GM18873 (cell line): ENCODE results near the gene H6PD.

Experiments
- ATAC-seq: cut with Tn5 transposase; IDR thresholded peaks from one replicate; pipeline ENCODE4 v1.9.1; 2021; ENCODE audit warnings: mild to moderate bottlenecking, moderate library complexity, moderate number of reproducible peaks; ENCODE audit not compliant: unreplicated experiment, low FRiP score

H6PD gene

DNA sequence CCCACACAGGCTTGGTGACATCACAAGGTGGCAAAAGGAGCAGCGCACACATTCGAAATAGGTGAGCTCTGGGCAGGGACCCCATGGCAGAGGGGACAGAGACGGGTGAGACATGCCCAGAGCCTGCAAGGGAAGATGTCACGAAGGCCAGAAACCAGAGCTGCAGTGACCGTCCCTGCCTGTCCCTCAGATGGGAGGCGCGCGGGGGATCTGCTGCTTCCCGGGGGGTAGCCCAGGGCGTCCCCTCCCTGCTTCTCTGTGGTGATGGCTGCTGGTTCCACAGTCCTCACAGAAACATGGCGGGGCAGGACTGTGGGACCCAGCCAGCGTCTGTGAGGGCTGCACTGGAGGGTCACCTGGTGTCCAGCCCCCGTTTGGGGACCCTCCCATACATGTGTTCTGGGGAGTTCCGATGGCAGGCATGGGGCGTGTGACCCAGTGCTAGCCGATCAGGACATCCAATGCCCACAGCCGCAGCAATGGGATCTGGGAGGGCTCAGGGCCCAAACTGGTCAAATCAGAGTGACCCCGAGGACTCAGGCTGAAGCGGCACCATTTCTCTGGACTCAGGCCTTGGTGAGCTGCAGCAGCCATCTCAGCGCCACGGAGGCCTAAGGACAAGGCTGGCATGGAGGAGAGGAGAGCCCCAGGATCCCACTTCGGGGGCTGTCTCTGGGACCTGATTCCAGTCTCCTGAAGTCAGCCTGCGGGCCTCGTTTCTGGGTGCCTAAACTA, 37.5 kb downstream of the H6PD start:
- no peak for ATAC-seq

DNA sequence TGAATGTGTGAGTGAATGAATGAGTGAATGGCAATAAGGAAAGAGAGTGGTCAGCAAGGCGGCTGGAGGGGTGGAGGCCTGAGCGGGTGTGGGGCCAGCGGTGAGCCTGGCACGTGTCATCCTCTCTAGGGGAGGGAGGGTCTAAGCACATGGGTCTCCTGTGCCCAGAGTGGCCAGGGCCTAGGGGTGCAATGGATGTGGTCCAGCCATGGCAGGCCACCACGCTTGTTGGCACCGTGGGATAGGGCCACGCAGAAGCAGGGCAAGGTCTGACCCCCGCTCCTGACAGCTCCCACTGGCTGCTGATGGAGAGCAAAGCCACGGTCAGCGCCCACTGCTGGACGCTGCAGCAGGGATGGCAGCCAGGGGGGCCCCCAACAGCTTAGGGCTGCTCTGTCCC, 38.6 kb downstream of the H6PD start:
- ATAC-seq: no peak

DNA sequence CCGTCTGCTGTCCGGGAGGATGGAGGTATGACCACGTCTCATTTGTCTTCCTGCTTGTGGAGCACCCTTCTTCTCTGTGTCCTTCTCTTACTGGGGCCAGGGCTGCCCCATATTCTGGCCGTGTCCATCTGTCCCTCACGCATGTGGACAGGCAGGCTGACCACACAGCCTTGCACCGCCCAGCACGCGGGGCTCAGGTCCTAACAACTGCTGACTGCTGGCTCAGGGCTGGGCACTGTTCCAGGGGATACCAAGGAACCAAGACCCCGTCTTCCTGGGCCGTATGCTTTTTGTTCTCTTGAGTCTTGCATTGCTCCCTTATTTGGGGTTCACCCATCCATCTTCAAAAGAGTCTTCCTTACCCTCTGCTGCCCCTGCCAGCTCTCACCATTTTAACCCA, 40.6 kb downstream of the H6PD start:
- no peak for ATAC-seq

DNA sequence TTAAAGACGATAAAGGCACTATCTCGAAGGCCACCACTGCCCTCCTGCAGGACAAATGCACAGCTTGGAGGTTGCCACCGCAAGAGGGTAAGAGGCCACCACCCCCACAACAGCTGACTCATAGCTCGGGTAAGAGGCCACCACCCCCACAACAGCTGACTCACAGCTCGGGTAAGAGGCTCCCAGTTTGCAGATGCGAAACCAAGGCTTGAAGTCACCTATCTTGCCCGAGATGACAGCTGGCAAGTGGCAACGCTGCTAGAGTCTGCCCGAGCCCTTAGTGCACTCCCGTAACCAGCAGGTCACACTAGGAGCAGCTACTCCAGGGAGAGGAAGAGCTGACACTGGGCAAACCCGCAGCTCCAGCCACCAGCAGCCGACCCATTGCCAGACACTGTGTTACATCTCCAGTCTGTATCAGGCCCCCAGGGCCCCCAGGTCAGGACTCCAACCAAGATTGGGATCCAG, 41.0 kb downstream of the H6PD start:
- peak; percentile 76 for ATAC-seq

DNA sequence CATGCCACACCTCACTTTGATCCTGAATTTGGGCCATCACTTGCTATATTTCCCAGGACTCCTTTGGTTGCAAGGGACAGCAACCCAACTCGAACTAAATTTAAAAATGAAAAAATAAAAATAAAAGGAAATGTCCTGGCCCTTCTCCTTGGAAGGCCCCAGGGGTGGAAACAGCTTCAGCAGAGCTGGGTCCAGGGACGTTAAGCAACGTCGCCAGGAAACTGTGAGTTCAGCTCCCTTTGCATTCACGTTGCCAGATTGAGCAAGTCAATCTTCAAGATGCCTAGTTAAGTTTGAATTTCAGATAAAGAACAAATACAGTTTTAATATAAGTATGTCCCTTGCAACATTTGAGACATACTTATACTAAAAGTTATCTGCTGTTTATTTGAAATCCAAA, 43.5 kb downstream of the H6PD start:
- no peak for ATAC-seq

DNA sequence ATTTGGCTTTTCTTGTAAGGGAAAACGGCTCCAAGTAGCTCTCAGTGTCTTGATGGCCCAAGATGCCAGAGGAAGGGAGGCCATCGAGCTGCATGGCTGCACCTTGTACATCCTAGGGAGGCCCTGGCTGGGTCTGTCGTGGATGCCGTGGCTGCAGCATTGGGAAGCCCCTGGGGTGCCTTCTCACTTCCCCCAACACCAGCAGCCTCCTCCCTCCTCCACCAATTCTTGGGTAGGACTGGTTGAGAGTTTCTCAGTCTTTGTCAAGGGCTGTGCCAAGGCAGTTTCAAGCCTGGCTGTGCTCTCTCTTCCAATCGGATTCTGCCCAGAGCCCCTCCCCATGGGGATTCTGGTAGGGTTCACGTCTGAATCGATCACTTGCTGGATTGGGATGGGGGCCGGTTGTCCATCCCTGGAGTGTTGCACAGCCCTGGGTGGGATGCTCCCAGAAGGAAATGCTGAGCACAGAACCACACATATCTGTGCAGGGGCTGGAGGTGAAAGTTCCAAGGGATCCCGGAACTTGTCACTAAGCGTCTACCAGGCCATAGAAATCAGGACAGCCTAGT, 44.1 kb downstream of the H6PD start:
- no peak for ATAC-seq

DNA sequence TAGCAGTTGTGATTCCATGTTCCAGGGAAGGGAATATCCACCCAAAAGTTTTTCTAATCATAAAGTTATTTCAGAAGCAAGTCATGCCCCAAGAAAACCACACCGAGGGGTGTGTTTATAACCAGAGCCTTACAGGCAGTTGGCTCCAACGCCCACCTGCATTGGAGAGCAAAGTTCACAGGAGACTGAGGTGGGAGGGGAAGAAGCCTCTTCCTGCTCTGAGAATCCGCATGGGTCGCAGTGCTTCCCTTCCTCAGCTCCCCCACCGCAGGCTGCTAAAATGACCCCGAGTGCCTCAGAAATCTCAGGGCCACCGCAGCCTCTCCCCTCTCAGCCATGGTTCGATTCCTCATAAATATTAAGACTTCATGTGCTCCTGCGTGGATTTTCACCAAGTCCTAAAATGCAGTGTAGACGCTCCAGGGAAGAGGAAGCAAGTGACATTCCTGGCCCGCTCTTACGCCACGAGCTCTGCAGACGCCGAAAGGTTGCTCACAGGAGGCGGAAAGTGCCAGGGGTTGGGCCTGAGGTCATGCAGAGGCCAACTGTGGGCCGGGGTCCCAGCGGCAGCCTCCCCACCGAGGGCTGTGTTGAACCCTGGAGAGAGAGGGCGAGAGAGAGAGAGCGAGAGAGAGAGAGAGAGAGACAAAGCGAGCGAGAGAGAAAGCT, 44.7 kb downstream of the H6PD start:
- no peak for ATAC-seq

DNA sequence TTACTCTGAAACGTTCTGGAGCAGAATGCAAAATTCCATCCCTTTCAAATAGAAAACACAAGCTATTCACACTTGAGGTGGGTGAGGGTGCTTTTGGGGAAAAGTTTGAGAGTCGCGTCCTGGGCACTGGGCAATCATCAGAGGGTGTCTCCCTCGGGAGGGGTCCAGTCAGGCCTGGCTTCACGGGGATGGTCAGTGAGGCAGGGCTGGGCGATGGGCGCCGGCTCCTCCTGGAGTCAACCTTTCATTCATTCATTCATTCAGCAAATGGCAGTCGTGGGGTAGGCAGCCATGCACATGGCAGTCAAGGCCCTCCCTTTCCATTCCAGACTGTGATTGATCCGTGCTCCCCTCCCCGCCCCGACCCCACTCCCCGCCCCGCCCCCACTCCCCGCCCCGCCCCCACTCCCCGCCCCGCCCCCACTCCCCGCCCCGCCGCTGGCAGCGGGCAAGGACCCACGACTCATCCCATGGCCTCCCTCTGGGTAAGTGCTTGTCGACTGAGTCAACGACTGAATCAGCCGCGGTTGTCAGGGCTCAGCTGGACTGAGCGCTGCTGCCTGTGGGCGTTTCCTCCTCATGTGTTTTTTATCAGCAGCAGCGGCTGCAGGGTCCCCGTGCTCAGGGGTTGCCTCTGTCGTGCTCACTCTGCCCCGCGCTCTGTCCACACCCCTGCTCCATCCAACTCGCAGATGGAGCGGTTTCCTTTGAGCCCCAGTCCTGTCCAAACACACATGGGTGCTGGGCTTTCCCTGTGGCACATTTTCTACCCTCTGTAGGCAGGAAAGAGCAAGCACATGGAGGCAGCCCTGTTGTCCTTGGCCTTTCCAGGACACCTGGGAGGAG, 45.7 kb downstream of the H6PD start:
- no peak for ATAC-seq

DNA sequence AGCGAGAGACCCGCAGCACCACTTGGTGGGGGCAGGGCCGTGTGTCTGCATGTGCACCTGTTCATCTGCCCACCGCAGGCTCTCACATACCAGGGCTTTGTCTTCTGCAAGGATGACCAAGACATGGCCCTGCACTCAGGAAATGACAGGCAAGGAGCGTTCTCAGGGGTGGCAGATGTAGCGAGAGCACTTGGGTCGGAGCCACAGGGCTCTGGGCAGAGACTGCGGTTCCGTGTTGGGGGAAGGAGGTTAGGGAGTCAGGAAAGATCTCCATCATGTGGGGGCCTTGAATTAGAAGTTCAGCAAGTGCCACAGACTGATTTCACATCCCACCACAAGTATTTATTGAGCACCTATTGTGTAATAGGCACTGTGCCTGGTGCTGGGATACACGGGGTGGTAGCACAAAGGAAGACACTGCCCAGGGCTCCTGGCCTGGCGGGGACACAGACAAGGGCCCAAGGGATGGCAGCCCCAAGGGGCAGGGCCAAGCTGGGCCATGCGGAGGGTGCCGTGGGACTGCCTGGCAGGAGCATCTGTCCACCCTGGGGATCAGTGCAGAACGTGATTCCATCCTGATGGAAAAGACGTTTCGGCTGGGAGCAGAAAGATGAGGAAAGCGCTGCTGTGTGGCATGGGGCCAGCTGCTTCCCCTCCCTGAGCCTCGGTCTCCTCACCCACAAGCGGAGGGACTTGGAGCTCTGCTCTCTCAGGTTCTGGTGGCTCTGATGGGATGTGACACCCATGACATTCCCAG, 46.7 kb downstream of the H6PD start:
- no peak for ATAC-seq

DNA sequence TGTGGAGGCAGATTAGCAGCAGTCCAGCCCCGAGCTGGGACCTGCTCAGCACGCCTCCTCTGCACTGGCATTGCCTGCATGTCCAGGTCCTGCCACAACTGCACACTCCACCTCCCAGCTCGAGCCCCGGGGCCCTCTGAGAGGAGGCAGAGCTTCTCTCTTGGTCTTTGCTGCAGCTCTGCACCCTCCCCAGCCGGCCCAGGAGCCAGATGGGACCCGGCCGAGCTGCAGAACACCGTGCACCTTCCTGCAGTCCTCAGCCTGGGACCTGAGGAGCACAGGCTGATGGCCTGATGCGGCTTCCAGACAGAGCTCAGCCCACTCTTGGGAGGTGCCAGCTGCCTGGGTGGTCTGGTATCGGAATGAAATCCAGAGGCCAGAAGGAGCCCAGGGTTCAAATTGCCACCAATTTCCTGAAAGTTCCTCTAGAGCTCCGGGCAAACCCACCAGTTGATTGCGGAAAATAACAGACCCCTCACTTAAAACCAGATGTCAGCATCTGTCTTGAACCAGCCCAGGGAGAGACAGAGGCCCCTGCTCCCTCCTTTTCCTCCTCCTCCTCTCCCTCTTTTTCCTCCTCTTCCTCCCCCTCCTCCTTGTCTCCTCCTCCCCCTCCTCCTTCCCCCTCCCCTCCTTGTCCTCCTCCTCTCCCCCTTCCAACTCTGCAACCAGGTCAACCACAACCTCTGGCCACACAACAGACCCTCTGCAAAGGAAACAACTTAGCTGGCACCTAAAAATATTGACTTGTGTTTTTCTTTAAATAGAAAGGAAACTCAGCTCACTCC, 47.5 kb downstream of the H6PD start:
- ATAC-seq: no peak

DNA sequence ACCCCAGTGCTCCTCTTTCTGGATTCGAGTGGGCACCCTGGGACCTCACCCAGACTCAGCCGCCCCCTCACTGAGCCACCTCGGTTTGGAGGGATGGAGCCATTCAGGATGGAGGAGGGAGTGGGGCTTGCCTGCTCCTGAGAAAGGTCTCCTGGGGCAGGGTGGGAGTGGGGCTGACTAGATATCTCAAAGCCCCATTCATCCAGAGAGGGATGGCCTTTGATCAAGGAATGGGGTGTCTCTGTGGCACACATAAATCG, 48.1 kb downstream of the H6PD start:
- no peak for ATAC-seq

DNA sequence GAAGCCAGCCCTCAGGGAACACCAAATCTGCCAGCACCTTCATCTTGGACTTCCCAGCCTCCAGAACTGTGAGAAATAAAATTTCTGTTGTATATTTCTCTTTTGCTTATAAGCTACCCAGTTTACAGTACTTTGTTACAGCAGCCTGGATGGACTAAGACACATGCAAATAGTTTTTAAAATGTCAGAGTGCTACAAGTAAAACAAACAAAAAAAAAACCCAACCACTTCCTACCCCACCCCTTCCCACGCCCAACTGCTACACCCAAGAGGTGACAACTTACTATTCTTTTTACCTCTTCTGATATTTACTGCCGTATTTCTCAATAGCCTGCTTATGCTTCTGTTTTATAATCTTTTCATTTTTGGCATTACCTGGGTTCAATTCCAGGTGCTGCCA, 49.5 kb downstream of the H6PD start:
- no peak for ATAC-seq

DNA sequence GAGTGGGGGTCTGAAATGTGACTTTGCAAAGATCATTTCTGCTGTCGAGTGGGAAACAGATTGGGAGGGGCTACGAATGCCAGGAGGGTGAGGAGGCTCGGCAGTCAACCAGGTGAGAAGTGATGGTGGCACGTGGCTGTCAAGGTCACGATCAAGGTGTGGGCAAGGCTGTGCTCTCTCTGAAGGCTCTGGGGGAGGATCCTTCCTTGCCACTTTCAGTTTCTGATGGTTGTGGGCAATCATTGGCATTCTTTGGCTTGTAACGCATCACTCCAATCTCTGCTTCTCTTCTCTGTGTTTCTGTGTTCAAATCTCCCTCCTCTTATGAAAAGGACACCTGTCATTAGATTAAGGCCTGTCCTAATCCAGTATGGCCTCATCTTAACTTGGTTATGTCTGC, 52.0 kb downstream of the H6PD start:
- no peak for ATAC-seq

DNA sequence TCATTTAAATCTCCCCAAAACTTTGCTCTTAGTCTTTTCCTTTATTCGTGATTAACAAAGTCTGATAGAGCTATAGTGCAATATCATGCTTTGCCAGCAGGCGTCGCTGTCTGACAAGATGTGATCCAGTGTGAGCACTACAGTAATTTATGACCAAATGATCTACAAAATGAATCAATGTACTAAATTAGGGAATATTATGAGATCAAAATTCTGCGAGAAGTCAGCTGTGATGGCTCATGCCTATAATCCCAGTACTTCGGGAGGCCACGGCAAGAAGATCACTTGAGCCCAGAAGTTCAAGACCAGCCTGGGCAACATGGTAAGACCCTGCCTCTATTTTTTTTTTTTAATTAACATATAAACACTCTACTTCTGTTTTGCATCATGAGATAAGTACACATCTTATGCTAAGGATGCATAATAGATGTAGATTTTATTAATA, 54.5 kb downstream of the H6PD start:
- ATAC-seq: no peak

DNA sequence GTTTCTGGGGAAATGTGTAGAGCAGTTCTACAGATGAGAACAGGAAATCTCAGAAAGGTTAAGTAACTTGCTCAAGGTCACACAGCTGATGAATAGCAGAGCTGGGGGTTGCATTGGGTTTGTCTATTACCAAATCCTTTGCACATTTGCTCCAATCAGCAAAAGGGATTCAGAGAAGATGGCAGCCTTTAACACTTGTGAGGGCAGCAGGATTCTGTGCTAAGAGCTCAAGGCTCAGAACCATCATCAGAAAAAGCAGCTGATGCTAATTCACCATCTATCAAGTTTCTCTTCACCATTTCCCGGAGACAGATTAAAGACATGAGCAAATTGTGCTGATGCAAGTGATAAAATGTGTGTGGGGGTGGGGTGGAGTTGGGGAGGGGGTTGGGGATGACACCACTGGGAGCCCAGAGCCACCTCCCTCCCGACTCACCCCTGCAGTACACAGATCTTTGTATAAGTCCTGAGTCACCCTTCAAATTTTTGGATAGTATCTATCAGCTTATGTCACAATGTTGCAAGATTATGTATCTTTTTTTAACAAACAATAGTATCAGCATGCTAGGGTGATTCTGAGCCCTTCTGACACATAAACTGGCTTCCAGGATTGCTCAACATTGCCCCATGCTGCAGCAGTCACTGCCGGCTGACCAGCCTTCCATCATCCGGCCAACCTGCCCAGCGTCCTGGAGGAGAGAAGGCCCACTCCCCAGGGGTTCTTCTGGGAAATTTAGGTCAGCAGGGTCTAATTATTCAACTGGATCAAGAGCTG, 55.3 kb downstream of the H6PD start:
- no peak for ATAC-seq

DNA sequence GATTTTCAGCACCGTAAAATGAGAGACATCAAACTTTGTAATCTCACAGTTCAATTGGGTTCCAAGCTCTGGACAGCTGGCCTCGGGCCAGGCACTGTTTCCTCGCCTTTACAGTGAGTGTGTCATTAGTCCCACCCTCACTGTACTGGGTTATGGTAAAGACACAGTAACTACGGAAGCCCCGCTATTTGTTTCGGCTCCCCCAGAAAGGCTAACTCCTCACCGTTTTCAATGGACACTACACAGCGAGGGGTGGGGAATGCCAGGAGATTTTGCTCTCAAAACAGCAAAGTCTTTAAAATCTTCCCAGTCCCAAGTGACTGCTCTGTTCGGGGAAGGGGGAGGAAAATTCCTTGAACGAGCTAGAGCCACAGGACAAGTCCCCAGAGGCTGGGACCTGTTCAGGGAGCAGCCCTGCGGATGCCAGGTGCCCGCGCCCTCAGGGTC, 57.4 kb downstream of the H6PD start:
- no peak for ATAC-seq

DNA sequence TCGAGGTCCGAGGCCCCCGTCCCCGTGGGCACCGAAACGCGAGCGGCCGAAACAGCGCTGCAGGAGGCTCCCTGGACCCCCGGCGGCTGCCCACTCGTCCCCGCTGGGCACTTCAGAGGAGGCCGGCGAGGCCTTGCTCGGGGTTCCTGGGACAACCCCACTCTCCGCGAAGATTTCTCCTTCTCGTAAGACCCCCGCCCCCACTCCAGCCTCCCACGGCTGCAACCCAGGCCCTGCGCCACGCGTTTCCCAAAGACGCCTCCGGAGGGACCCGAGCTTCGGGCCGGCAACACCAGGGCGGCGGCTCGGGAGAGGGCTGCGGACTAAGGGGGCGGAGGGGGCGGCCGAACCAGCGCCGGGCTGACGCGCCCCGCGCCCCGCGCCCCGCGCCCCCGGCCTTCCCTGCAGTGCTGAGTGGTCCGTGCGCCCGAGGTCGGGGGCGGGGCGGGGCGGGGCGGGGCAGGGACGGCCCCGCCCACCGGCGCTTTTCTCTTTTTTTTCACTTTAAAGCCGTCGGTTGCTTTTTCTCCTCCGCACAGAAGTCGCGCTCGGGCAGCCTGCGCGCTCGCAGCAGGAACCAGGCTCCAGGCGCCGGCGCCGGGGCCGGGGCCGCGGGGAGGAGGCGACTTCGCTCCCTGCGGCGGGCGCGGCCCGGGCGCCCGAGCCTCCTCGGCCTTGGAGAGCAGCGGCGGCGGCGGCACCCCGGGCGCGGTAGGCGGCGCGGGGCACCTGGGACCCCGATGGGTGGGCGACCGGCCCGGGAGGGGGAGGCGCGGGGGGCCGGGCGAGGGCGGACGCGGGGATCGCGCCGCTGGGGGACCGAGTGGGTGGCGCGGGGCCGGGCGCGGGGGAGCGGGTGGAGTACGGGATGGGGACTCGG, 58.0 kb downstream of the H6PD start, which contains the start of gene SPSB1:
SPSB1 (plus strand) TSS at position 534 of the 880 bp plus-strand sequence. CDS start 62,998 bp downstream, outside the sequence.
- no peak for ATAC-seq

DNA sequence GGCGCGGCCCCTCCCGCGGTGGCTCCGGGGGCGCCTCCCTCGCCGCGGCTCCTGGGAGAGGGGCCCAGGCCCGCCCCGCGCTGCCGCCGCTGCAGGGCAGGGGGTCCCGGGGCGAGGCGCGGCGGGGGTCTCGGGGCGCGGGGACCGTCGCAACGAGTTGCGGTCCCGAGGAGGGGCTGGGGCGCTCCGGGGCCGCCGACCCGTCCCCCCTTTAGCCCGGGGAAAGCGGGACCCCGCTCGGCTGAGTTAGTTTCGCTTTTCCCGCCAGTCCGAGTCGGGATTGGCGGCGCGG, 58.6 kb downstream of the H6PD start:
- ATAC-seq: no peak
